Measurements from ENCODE around the gene PDCD4. TPM values are rescaled to one million over a fixed set of nuclear protein-coding genes. Genes with fewer than 3 reads are reported as not detected.
A peak's percentile ranks its signal among the peaks of the same experiment; 100 is the strongest.
"Not testable (repeated sequence)": the region's sequence is repeated elsewhere in the genome, so short reads cannot be mapped to it uniquely, and the experiment has no call there.

Gene PDCD4
- total RNA-seq, 2 donors from 2014 or later, result 487 to 575 TPM

DNA sequence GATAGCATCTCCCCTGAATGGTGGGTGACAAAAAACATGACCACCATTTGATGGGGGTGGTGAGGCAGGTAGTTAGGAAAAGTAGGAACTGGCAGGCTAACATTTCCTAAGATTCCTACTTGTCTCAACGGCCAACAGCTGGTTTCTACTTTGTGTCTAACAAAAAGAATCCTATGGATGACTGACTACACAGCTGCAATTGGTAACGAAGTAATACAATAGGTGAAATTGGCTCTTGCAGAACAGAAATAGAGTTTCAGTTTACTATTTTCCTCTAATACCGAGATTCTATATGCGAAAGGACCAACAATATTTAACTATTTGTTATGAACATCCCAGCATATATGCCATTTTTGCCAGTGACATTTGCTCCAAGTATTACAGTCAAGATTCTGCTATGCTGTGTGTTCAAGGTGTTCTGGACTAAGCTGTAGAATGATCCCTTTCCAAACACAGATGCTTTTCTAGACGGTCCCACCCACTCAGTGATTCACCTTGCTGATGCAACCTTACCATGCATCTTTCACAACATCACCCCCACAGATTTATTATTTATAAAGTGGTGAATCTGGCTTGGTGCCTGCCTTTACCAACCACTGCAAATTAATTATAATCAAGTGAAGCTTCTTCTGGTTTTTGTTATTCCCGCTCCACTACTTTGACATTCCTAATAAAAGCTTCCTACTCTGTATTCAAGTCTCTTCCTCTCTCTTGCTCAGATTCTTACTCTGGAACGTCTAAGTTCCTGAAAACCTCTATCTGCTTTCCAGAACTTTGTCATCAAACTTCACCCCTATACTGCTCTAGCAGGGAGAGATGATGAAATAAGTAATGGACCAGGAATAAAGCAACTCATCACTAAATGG is 30.5 kb downstream of the PDCD4 start:
- intact Hi-C loops (cut with DNase I, micrococcal nuclease), result no loop called here
- no peak for DNase-seq

GRCh38 chr10:110903280-110904278 is 31.9 kb downstream of the PDCD4 start:
- intact Hi-C loops (cut with DNase I, micrococcal nuclease), result no loop called here
- DNase-seq (no peak), ATAC-seq (peak; percentile 25)

More for the DNA sequence above, 30.5 kb downstream of the PDCD4 start:
- ATAC-seq, result peak; percentile 11

- ATAC-seq, result peak; percentile 25
- intact Hi-C loops (cut with DNase I, micrococcal nuclease), result no loop called here
- no peak for DNase-seq
Observed at GRCh38 chr10:110910138-110910537, 38.4 kb downstream of the PDCD4 start.

GRCh38 chr10:110912374-110912773 is 40.6 kb downstream of the PDCD4 start:
- no peak for ATAC-seq
- intact Hi-C loops (cut with DNase I, micrococcal nuclease), result no loop called here
- no peak for DNase-seq

DNA sequence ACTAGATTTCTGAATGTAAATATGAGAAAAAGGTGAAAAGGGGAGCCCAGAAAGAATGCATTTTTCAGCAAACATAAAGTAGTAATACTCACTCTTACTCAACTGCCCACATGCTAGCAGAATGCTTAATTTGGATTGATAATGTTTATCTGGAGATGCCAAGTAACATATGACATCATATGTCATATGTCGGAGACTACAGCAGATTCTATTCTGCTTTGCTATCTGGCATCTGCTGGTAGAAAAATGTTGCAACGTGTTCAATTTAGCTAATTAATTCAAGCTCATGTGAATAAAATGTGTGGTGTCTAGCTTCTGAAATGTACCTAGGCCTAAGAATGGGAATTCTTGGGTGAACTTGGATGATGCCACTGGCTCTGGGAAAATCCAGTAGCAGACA is 42.7 kb downstream of the PDCD4 start:
- ATAC-seq (no peak), DNase-seq (no peak)
- intact Hi-C loops (cut with DNase I, micrococcal nuclease), result no loop called here

DNA sequence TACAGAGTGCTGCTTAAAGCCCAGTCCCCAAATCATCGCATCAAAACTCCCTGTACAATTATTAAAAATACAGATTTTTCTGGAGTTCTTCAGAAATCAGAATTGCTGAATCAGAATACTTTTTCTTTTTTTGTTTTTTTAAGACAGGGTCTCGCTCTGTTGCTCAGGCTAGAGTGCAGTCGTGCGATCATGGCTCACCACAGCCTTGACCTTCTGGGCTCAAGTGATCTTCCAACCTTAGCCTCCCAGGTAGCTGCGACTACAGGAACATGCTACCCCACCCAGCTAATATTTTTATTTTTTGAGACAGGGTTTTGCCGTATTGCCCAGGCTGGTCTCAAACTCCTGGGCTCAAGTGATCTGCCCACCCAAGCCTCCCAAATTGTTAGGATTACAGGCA is 43.3 kb downstream of the PDCD4 start:
- no peak for DNase-seq
- ATAC-seq, result no peak
- intact Hi-C loops (cut with DNase I, micrococcal nuclease), result no loop called here

GRCh38 chr10:110915600-110915999 is 43.9 kb downstream of the PDCD4 start:
- DNase-seq; intact Hi-C loops (cut with DNase I, micrococcal nuclease); ATAC-seq: not testable (repeated sequence)

DNA sequence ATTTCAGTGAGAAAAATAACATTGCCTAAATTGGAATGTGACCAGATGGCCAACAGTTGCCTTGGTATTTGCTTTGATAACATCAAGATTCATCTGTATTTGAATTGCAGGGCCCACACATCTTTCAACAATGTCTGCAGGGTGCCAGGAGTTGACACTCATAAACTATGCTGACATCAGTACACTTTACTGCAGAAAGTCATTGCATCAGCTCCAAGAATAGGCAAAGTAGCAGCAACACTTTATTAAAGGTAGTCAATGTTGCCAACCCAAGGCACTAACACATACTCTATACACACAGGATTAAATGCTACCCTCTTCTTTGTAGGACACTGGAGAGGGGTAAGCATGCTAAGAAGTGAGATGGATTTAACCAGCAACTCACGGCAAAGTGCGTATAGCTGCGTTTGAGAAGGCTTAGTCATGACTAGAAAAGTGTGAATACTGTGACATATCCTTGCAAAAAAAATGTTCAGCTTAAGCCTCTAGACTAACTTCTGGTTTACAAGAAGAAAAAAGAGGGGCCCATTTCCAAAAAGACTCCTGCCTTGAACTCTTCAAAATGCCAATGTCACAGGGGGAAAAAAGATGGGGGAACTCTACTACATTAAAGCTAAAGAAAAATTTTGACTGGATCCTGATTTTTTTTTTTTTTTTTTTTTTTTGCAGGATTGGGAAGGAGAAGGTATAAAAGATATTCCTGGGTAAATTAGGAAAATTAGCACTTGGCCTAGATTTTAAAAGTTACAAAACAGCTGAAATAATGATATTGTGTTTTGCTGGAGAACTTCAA is 45.0 kb downstream of the PDCD4 start:
- ATAC-seq (no peak), DNase-seq (no peak)
- intact Hi-C loops (cut with DNase I, micrococcal nuclease), result no loop called here

GRCh38 chr10:110918269-110918642 is 46.5 kb downstream of the PDCD4 start:
- ATAC-seq, result no peak
- intact Hi-C loops (cut with DNase I, micrococcal nuclease), result no loop called here
- peak; percentile 97 to 98 for DNase-seq

- intact Hi-C loops (cut with DNase I, micrococcal nuclease), result no loop called here
- ATAC-seq, result peak; percentile 84
- no peak for DNase-seq
Observed at GRCh38 chr10:110918643-110919348, 47.1 kb downstream of the PDCD4 start, which contains the start of gene BBIP1. Gene BBIP1 (minus strand): TSS chr10:110919180. CDS start chr10:110918157, 1,023 bp downstream.

- intact Hi-C loops (cut with DNase I, micrococcal nuclease), result no loop called here
- peak; percentile 49 for ATAC-seq
- peak; percentile 98 to 100 for DNase-seq
Observed at GRCh38 chr10:110919349-110919931, 47.7 kb downstream of the PDCD4 start, which contains the start of gene SHOC2. Gene SHOC2 (plus strand): TSS chr10:110919604. CDS start chr10:110964359, 44,755 bp downstream.

DNA sequence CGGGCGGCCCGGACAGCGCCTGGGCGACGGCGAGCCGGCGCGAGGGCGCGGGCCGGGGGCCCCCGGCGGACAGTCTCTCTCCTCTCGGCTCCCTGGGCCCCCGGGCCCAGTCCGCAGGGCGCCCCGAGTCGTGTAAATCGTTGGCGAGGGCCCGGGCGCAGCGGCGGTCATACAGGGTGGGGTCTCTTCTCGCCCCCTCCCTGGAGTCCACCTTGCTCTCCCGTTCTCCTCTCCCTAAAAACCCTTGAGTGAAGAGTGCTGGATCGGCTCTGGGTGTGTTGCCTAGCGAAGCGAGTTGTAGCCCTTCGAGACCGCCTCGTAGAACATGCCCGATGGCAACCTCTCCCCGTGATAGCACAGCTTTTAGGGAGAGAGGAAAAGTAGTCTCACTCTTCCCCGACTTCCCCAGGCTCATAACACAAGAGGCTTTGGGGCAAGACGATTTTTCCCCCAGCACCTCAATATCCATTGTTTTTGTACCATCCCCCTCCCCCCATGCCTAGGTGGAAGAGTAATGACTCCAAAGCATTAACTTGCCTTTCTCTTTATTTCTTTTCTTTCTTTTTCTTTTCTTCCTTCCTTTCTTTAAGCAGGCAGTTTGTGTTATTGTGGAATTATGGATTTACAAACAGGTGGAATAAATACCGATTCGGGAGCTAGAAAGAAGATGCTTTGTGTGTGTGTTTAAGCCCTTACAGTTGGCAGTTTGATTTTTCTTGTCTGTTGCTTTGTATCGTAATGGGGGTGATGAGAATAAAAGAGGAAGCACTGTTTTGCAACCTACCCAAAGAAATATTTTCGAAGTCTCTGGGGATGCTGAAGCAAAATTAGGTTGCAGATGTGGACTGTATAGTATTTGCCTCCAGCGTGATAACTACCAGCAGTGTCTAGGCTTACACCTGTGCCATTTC is 48.5 kb downstream of the PDCD4 start:
- no peak for ATAC-seq
- intact Hi-C loops (cut with DNase I, micrococcal nuclease), result no loop called here
- peak; percentile 36 to 55 for DNase-seq

DNA sequence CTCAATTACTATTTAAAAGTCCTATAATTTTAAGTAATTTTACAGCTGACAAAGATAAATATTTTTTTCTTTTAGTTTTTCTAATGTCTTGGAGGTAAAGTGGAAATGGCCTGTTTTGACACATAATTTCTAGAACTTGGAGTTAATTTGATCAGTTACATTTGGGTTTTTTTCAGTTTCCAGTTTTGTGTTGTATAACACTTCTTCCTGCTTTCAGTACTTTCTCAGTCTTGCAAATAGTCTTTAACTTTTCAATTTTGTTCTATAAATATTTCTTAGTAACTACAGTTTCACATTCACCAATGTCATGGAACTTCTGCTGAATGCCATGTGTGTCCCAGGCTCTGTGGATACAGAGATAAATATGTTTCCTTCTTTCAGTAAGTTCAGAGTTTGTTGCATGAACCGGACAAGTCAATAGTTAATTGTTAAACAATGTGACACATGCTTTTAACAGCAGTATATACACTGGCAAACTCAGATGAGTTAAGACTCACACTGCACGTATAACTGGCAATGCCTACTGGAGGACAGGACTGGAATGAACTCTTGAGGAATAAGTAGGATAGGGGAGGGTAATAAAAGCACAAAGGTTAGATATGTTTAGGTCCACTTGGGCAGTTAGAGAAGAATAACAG is 52.2 kb downstream of the PDCD4 start:
- intact Hi-C loops (cut with DNase I, micrococcal nuclease), result no loop called here
- DNase-seq (no peak), ATAC-seq (peak; percentile 45)

DNA sequence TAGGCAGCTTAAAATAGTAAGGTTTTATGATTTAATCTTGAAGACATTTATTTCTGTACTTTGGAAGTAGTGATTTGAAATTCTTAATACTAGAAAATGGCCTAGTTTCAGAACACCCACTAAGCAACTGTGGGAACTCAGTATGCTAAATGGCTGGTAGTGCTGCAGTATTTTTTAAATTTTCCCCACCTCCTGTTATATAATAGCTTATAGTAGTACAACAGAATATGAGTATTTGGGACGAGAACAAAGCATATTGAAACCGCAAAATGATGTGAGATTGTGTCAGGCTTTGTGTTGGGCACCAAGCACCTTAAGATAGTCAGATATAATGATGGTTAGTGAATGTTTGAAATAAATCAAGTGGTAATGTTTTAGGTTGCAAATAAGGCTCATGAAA is 55.7 kb downstream of the PDCD4 start:
- DNase-seq (no peak), ATAC-seq (no peak)
- intact Hi-C loops (cut with DNase I, micrococcal nuclease), result no loop called here

GRCh38 chr10:110931769-110932381 is 60.1 kb downstream of the PDCD4 start:
- ATAC-seq (no peak), DNase-seq (no peak)
- intact Hi-C loops (cut with DNase I, micrococcal nuclease), result no loop called here

Data from left colon (tissue), 2 donors.